ENCODE data around the gene LAMA2. TPM values are rescaled to one million over a fixed set of nuclear protein-coding genes. Genes with fewer than 3 reads are reported as not detected.
A peak's percentile ranks its signal among the peaks of the same experiment; 100 is the strongest.

LAMA2 gene
- total RNA-seq, 1 experiment from 2014 or later: 0.28 TPM

DNA sequence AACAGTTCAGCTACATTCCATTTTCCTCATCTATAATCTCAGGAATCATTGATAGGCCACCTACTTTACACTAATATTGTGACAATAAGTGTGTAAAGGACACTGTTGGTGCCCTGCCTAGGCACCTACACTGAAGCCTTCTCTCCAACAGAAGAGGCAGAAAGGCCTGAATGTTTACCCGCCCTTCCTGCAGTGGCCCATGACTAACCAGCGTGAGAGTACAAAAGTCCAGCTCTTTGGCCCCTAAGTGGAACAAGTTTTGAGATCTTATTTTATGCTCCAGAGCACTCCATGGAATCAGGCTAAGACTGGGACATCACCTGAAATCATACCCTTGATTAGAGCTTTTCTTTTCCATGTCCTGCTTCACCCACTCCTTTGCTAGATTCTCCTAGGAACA lies 467.3 kb downstream of the LAMA2 start:
- ChIA-PET CTCF (interaction anchor here (0.6 kb wide), 2 partner anchors 746 to 824 kb away, joined by 5 to 7 read pairs; no protein-coding TSS in a partner anchor), POLR2A (no interaction called here)
- Histone ChIP-seq H3K36me3 (ENCODE audit: control insufficient read depth, insufficient read depth, low read length) (no peaks in the 10 kb centered on the region), H3K9me3 (ENCODE audit: control insufficient read depth, insufficient read depth, low read depth, low read length) (no peaks in the 10 kb centered on the region), H3K4me3 (ENCODE audit: low read depth in 2 of 2, low read length in 2 of 2) (no peak overlapping the region), H3K4me1 (ENCODE audit: control insufficient read depth, insufficient read depth, low read length) (peaks cover 5% of the 10 kb centered on the region; the same call in 1 of the 2 replicates), H3K27me3 (ENCODE audit: control insufficient read depth, insufficient read depth, low read length) (no peaks in the 10 kb centered on the region), H3K27ac (ENCODE audit: low read length) (0 out of 2 replicates have a peak overlapping the region, but pooled peaks have one; percentile 42)
- TF ChIP-seq, protein P1, sequence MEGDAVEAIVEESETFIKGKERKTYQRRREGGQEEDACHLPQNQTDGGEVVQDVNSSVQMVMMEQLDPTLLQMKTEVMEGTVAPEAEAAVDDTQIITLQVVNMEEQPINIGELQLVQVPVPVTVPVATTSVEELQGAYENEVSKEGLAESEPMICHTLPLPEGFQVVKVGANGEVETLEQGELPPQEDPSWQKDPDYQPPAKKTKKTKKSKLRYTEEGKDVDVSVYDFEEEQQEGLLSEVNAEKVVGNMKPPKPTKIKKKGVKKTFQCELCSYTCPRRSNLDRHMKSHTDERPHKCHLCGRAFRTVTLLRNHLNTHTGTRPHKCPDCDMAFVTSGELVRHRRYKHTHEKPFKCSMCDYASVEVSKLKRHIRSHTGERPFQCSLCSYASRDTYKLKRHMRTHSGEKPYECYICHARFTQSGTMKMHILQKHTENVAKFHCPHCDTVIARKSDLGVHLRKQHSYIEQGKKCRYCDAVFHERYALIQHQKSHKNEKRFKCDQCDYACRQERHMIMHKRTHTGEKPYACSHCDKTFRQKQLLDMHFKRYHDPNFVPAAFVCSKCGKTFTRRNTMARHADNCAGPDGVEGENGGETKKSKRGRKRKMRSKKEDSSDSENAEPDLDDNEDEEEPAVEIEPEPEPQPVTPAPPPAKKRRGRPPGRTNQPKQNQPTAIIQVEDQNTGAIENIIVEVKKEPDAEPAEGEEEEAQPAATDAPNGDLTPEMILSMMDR (IDR thresholded peaks at IDR 0.05): no peak
- no peak for TF ChIP-seq TCF7L2 (IDR thresholded peaks at IDR 0.05; ENCODE audit: low read depth, low read length)
- TF ChIP-seq SIN3A (IDR thresholded peaks at IDR 0.05; ENCODE audit: borderline replicate concordance, insufficient read depth, low read depth, low read length): no peak
- TF ChIP-seq POLR2AphosphoS5 (IDR thresholded peaks at IDR 0.05; ENCODE audit: low read depth, low read length): no peak
- TF ChIP-seq, protein P2, sequence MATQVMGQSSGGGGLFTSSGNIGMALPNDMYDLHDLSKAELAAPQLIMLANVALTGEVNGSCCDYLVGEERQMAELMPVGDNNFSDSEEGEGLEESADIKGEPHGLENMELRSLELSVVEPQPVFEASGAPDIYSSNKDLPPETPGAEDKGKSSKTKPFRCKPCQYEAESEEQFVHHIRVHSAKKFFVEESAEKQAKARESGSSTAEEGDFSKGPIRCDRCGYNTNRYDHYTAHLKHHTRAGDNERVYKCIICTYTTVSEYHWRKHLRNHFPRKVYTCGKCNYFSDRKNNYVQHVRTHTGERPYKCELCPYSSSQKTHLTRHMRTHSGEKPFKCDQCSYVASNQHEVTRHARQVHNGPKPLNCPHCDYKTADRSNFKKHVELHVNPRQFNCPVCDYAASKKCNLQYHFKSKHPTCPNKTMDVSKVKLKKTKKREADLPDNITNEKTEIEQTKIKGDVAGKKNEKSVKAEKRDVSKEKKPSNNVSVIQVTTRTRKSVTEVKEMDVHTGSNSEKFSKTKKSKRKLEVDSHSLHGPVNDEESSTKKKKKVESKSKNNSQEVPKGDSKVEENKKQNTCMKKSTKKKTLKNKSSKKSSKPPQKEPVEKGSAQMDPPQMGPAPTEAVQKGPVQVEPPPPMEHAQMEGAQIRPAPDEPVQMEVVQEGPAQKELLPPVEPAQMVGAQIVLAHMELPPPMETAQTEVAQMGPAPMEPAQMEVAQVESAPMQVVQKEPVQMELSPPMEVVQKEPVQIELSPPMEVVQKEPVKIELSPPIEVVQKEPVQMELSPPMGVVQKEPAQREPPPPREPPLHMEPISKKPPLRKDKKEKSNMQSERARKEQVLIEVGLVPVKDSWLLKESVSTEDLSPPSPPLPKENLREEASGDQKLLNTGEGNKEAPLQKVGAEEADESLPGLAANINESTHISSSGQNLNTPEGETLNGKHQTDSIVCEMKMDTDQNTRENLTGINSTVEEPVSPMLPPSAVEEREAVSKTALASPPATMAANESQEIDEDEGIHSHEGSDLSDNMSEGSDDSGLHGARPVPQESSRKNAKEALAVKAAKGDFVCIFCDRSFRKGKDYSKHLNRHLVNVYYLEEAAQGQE (IDR thresholded peaks at IDR 0.05; ENCODE audit: insufficient read depth in 1 of 2, low read depth in 2 of 2, low read length in 1 of 2): no peak
- BruUV-seq (replicated peaks): no TSS peak
- in situ Hi-C loops (cut with HindIII; ENCODE audit: low pct_unique_long_range_greater_than_20kb, low sequenced_read_pairs): no loop called here
- intact Hi-C loops (cut with micrococcal nuclease; ENCODE audit: unreplicated experiment): no loop called here
- ATAC-seq (no peak), DNase-seq (ENCODE audit: low read depth, low spot score) (no peak)

DNA sequence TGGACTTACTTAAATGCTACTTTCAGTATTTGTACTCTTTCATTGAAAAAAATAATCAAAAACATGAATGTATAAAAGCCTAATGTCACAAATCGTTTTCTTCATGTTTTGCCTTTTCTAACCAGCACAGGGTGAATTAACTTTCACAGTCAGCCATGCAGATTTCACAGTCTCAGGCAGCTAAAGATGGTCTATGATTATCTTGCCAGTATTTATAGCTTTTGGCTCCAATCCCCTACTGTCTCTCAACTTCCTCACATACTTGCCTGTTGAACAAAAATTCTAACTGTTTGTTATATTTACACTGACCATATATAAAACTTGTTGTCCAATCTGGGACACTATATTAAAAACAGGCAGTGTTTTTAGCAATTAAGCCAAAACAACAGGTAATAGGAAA lies 468.9 kb downstream of the LAMA2 start:
- intact Hi-C loops (cut with micrococcal nuclease; ENCODE audit: unreplicated experiment) (no loop called here), in situ Hi-C loops (cut with HindIII; ENCODE audit: low pct_unique_long_range_greater_than_20kb, low sequenced_read_pairs) (no loop called here)
- no peak for DNase-seq (ENCODE audit: low read depth, low spot score)
- H3K4me1 ChIP-seq (ENCODE audit: control insufficient read depth, insufficient read depth, low read length): peaks cover 5% of the 10 kb centered on the region; the same call in 1 of the 2 replicates
- no peak overlapping the region for H3K4me3 ChIP-seq (ENCODE audit: low read depth in 2 of 2, low read length in 2 of 2)
- no peak for ATAC-seq
- ChIA-PET POLR2A (no interaction called here), CTCF (no interaction called here)
- H3K27ac ChIP-seq (ENCODE audit: low read length): peak overlapping the region; percentile 57; the same call in 1 of the 2 replicates
- BruUV-seq (replicated peaks): no TSS peak
- no peaks in the 10 kb centered on the region for H3K36me3 ChIP-seq (ENCODE audit: control insufficient read depth, insufficient read depth, low read length)
- no peaks in the 10 kb centered on the region for H3K9me3 ChIP-seq (ENCODE audit: control insufficient read depth, insufficient read depth, low read depth, low read length)
- H3K27me3 ChIP-seq (ENCODE audit: control insufficient read depth, insufficient read depth, low read length): no peaks in the 10 kb centered on the region
- TF ChIP-seq SIN3A (IDR thresholded peaks at IDR 0.05; ENCODE audit: borderline replicate concordance, insufficient read depth, low read depth, low read length) (no peak), POLR2AphosphoS5 (IDR thresholded peaks at IDR 0.05; ENCODE audit: low read depth, low read length) (no peak), TCF7L2 (IDR thresholded peaks at IDR 0.05; ENCODE audit: low read depth, low read length) (no peak)
- TF ChIP-seq, protein P1 (IDR thresholded peaks at IDR 0.05): no peak
- TF ChIP-seq, protein P2 (IDR thresholded peaks at IDR 0.05; ENCODE audit: insufficient read depth in 1 of 2, low read depth in 2 of 2, low read length in 1 of 2): no peak
